GM12878 (cell line): ENCODE data around the gene TUBGCP2.

ENCODE experiments used
- CTCF ChIP-seq, 3 experiments: IDR thresholded peaks in 2 of 3; conservative IDR thresholded peaks in 1 of 3; 2 replicates each; pipeline ENCODE4 v1.5.1; 2011; ENCODE audit warnings: low read depth in 3 of 3, low read length in 3 of 3, mild to moderate bottlenecking in 3 of 3, control low read depth in 2 of 3, moderate library complexity in 2 of 3, inconsistent platforms in 1 of 3, mixed read lengths in 1 of 3; ENCODE audit not compliant: control insufficient read depth in 2 of 3, insufficient read depth in 1 of 3; ENCODE audit errors: extremely low read depth in 1 of 3
- EP300 ChIP-seq, 2 experiments: fragments of 150-350 bp in 1 of 2; IDR thresholded peaks; 2 replicates each; pipeline ENCODE4 v1.6.1; 2011 to 2012; ENCODE audit warnings: low read depth in 2 of 2, low read length in 2 of 2, borderline replicate concordance in 1 of 2, improper control_type of control experiment in 1 of 2, inconsistent platforms in 1 of 2; ENCODE audit not compliant: control insufficient read depth in 1 of 2
- POLR2A ChIP-seq: IDR thresholded peaks from 2 replicates; pipeline ENCODE4 v1.6.1; 2011; ENCODE audit warnings: low read depth, mild to moderate bottlenecking, low read length
- YY1 ChIP-seq: IDR thresholded peaks from 2 replicates; pipeline ENCODE4 v1.6.1; 2011; ENCODE audit warnings: low read depth, mild to moderate bottlenecking, low read length

GRCh38 chr10:133279326-133280226 is 29.1 kb downstream of the TUBGCP2 start:
- TF ChIP-seq POLR2A, result no peak
- no peak for TF ChIP-seq CTCF (IDR thresholded peaks at IDR 0.05 in 2 of 3, conservative IDR thresholded peaks at IDR 0.05 in 1 of 3; ENCODE audit: control insufficient read depth in 2 of 3, extremely low read depth in 1 of 3, insufficient read depth in 1 of 3, low read depth in 3 of 3, low read length in 3 of 3)
- TF ChIP-seq EP300 (IDR thresholded peaks at IDR 0.05; ENCODE audit: borderline replicate concordance in 1 of 2, control insufficient read depth in 1 of 2, low read depth in 2 of 2, low read length in 2 of 2), result no peak
- no peak for TF ChIP-seq YY1
